Activated naive CD4-positive, alpha-beta T cell treated with anti-CD3 and anti-CD28 coated beads, Interleukin-2, amount 50 U/mL, for 24 hours (primary cell): ENCODE measurements around the gene NCKAP5.

ENCODE experiments used
- H3K27ac Mint-ChIP-seq: one replicate; pipeline ENCODE4 v1.8.0; 2021; ENCODE audit warnings: mild to moderate bottlenecking, mixed read lengths
- H3K27me3 Mint-ChIP-seq: one replicate; pipeline ENCODE4 v1.8.0; 2021; ENCODE audit warnings: mixed read lengths
- H3K36me3 Mint-ChIP-seq: one replicate; pipeline ENCODE4 v1.8.0; 2021; ENCODE audit warnings: mixed read lengths
- H3K4me1 Mint-ChIP-seq: one replicate; pipeline ENCODE4 v1.8.0; 2021; ENCODE audit warnings: mixed read lengths
- H3K4me3 Mint-ChIP-seq: one replicate; pipeline ENCODE4 v1.8.0; 2021; ENCODE audit warnings: mild to moderate bottlenecking, mixed read lengths
- H3K9me3 Mint-ChIP-seq: one replicate; pipeline ENCODE4 v1.8.0; 2021; ENCODE audit warnings: mixed read lengths

The NCKAP5 gene

GRCh38 chr2:132642415-132642814, 925.8 kb downstream of the NCKAP5 start:
- no peak overlapping the region for H3K4me3 Mint-ChIP-seq
- H3K4me1 Mint-ChIP-seq: no peaks in the 10 kb centered on the region
- no peak overlapping the region for H3K27ac Mint-ChIP-seq
- no peaks in the 10 kb centered on the region for H3K9me3 Mint-ChIP-seq
- H3K27me3 Mint-ChIP-seq: no peaks in the 10 kb centered on the region
- no peaks in the 10 kb centered on the region for H3K36me3 Mint-ChIP-seq

- Mint-ChIP-seq H3K27me3 (no peaks in the 10 kb centered on the region), H3K9me3 (no peaks in the 10 kb centered on the region), H3K4me1 (no peaks in the 10 kb centered on the region), H3K4me3 (no peak overlapping the region), H3K27ac (no peak overlapping the region), H3K36me3 (no peaks in the 10 kb centered on the region)
Measured at GRCh38 chr2:132641819-132642218, 926.4 kb downstream of the NCKAP5 start.

GRCh38 chr2:132640116-132640515, 928.1 kb downstream of the NCKAP5 start:
- Mint-ChIP-seq H3K27me3 (no peaks in the 10 kb centered on the region), H3K4me1 (no peaks in the 10 kb centered on the region), H3K4me3 (no peak overlapping the region), H3K27ac (no peak overlapping the region), H3K36me3 (no peaks in the 10 kb centered on the region), H3K9me3 (no peaks in the 10 kb centered on the region)

- no peaks in the 10 kb centered on the region for H3K4me1 Mint-ChIP-seq
- no peak overlapping the region for H3K4me3 Mint-ChIP-seq
- H3K27me3 Mint-ChIP-seq: no peaks in the 10 kb centered on the region
- no peak overlapping the region for H3K27ac Mint-ChIP-seq
- H3K36me3 Mint-ChIP-seq: no peaks in the 10 kb centered on the region
- no peaks in the 10 kb centered on the region for H3K9me3 Mint-ChIP-seq
Measured at GRCh38 chr2:132638313-132639040, 929.8 kb downstream of the NCKAP5 start.

GRCh38 chr2:132636346-132636745, 931.9 kb downstream of the NCKAP5 start:
- Mint-ChIP-seq H3K4me3 (no peak overlapping the region), H3K9me3 (no peaks in the 10 kb centered on the region), H3K36me3 (no peaks in the 10 kb centered on the region), H3K4me1 (no peaks in the 10 kb centered on the region), H3K27me3 (no peaks in the 10 kb centered on the region), H3K27ac (no peak overlapping the region)

- H3K36me3 Mint-ChIP-seq: no peaks in the 10 kb centered on the region
- no peaks in the 10 kb centered on the region for H3K9me3 Mint-ChIP-seq
- H3K27ac Mint-ChIP-seq: no peak overlapping the region
- H3K4me3 Mint-ChIP-seq: no peak overlapping the region
- H3K27me3 Mint-ChIP-seq: no peaks in the 10 kb centered on the region
- no peaks in the 10 kb centered on the region for H3K4me1 Mint-ChIP-seq
Measured at GRCh38 chr2:132633635-132634034, 934.6 kb downstream of the NCKAP5 start.

- Mint-ChIP-seq H3K27ac (no peak overlapping the region), H3K4me1 (no peaks in the 10 kb centered on the region), H3K4me3 (no peak overlapping the region), H3K27me3 (no peaks in the 10 kb centered on the region), H3K9me3 (no peaks in the 10 kb centered on the region), H3K36me3 (no peaks in the 10 kb centered on the region)
Measured at GRCh38 chr2:132632000-132632649, 936.1 kb downstream of the NCKAP5 start.

GRCh38 chr2:132627536-132627935, 940.7 kb downstream of the NCKAP5 start:
- Mint-ChIP-seq H3K27ac (no peak overlapping the region), H3K9me3 (no peaks in the 10 kb centered on the region)

GRCh38 chr2:132623096-132623839, 945.0 kb downstream of the NCKAP5 start:
- no peaks in the 10 kb centered on the region for H3K9me3 Mint-ChIP-seq
- H3K36me3 Mint-ChIP-seq: no peaks in the 10 kb centered on the region
- no peak overlapping the region for H3K27ac Mint-ChIP-seq
- H3K4me3 Mint-ChIP-seq: no peak overlapping the region
- peaks cover under 1% of the 10 kb centered on the region for H3K27me3 Mint-ChIP-seq
- H3K4me1 Mint-ChIP-seq: no peaks in the 10 kb centered on the region

More at GRCh38 chr2:132627536-132627935, 940.7 kb downstream of the NCKAP5 start:
- no peaks in the 10 kb centered on the region for H3K4me1 Mint-ChIP-seq
- no peak overlapping the region for H3K4me3 Mint-ChIP-seq
- H3K36me3 Mint-ChIP-seq: no peaks in the 10 kb centered on the region
- no peaks in the 10 kb centered on the region for H3K27me3 Mint-ChIP-seq
